Astrocyte of the hippocampus (primary cell): ENCODE results near the gene POM121.
"Not testable (repeated sequence)": the region's sequence is repeated elsewhere in the genome, so short reads cannot be mapped to it uniquely, and the experiment has no call there.

ENCODE experiments used
- DNase-seq: peaks from one replicate; pipeline ENCODE4 v3.0.0; 2011; ENCODE audit warnings: low read depth, low spot score

POM121 gene

DNA sequence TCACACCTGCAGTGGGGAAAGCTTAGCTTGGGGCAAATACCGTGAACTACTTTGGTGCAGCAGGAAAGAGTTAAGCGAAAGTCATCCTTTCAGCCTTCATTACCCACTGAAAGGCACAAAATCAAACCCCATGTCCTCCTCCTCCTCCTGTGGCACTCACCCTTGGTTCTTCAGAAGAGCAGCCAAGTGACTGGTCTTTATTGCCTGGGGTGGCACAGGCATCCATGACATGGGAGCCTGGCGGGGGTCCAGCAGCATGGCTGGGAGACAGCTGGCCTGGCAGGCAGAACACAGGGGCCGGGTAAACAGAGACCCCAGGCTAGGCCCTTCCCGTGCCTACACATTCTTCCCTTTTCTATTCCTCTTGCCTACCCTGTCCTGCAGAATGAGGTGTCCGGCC is 24.8 kb downstream of the POM121 start:
- peak; percentile 17 for DNase-seq

DNA sequence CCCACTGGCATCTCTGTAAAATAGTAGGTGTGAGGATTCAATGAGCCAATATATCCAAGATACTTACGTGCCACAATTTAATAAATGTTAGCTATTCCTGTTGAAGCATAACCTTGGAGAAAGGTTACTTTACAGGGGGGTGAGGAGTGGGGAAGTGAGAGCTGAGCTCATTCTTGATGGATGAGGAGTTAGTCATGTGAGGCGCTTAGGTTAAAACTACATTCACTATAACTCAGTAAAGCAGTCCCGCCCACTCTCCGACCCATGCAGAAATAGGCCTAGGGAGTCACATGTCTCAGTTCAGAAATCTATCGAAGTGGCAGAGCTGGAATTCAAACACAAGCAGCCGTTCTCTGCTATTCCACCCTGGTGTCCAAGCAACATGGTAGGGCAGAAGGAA is 25.5 kb downstream of the POM121 start:
- DNase-seq: not testable (repeated sequence)

DNA sequence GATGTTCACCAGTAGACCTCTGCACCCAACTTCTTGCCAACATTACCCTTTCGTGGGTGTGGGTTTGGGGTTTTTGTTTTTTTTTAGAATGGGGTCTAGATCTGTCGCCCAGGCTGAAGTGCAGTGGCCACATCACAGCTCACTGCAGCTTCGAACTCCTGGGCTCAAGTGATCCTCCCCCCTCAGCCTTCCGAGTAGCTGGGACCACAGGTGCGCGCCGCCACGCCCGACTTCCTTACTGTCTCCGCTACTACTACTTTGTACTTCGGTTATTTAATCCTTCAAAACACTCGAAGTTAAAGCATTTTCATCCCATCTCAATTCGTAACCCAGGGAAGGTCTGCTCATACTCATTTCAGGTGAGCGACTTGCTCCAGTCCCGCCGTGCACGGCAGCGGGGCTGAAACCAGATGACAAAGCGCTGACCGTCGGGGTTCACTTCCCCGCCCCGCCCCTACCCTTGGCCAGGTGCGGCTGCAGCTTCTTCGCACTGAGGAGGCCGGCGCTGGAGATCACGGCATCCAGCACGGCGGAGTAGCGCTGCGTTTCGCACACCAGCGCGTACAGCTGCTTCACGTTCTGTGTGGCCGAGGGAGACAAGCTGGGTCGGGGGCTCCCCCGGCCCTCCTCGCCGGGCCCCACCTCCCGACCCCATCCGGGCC is 29.1 kb downstream of the POM121 start:
- not testable (repeated sequence) for DNase-seq

DNA sequence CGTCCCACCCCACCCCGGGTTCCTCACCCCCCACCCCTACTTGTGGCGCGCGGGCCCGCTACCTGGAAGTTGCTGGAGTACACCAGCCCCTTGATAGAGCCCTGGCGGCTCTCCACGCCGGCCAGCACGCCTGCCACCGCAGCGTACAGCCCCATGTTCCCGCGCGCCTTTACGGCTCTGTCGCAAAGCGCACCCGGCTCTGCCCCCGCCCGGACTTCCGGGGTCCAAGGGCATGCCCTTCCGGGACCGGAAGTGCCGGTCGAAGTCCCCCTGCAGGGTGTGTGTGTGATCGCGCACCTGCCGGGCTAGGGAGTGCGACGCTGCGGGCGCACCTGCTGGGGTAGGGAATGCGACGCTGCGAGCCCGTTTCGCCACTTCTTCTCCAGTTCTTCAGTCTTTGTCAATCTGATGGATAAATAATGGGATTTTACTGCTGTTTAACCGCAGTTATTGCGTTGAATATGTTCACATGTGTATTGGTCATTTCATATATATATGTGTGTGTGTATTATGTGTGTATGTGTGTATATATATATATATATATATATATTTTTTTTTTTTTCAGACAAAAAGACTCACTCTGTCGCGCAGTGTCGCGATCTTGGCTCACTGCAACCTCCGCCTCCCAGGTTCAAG is 29.8 kb downstream of the POM121 start:
- not testable (repeated sequence) for DNase-seq

DNA sequence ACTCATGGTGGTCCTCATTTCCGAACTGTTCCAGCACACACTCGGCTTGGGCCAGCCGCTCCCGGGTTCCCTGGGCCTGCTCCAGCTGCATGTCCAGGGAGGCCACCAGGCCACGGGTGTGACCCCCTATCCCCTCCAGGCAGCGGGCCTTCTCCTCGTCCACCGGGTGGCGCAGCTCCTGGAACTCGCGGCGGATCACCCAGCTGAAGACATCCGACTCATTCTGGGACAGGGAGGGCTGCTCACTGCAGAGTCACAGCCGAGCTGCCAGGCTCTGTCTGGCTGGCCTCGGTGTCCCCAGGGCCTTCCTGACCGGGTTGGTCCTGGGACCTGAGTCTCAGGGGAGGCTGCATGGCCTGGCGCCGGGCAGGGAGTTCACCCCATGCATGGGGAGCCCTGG is 35.1 kb downstream of the POM121 start:
- not testable (repeated sequence) for DNase-seq

DNA sequence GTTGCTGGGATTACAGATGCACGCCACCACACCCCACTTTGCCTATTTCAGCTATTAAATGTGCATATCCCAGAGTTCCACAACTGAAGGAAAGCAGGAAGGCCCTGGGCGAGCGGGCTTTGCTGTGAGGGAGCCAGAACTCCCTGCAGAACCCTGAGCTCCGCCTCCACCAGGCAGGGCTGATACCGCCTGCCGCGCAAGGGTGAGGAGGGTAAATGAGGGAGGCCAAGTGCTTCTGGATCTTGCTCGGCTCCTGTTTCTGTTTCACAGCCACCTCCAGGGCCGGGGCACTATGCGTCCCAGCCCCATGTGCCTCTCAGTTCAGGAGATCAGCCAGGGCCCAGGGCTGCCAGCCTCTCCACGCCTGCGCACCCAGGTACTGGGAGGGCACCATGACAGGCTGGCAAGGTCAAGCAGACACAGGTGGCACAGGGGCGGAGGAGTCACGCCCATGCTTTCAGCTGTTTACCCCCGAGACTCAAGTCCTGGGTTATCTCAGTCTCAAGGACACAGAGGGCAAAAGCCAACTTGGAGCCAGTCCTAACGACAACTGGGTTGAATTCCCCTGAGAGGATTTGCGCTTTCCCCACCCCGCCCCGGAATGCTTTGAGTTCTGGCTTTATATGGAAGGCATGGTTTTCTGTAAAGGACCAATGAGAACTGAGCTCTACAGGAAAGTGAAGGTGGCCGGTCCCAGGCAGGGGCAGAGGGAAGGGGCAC is 35.9 kb downstream of the POM121 start:
- not testable (repeated sequence) for DNase-seq

DNA sequence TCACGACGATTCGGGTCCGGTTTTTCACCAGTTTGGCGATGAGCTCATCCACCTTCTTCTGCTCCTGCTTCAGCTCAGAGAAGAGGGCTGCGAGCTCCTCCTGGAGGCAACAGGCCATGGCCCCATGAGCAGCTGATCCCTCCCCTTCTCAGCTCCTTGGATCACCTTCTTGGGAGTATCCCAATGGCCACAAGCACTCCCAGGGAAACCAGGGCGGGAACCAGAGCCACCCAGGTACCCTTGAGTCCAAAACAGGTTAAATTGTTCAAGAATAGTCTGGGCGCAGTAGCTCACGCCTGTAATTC is 36.4 kb downstream of the POM121 start:
- not testable (repeated sequence) for DNase-seq

DNA sequence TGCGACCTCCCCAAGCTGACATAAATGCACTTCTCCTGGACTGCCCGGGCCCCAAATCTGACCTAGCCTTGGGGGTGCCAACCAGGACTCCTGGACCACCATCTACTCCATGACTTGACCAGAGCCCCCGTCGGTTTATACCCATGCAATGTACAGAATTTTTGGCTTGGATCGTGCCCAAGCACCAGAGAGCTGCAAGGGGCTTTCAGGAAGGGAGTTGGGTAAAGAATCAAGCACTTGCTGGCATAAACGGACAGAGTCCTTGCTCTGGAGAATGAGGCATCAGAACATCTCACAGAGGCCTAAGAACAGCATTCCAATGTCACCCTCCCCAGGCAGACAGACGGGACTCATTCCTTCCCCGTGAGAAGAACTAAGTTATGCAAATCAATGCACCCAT is 38.2 kb downstream of the POM121 start:
- DNase-seq: not testable (repeated sequence)

DNA sequence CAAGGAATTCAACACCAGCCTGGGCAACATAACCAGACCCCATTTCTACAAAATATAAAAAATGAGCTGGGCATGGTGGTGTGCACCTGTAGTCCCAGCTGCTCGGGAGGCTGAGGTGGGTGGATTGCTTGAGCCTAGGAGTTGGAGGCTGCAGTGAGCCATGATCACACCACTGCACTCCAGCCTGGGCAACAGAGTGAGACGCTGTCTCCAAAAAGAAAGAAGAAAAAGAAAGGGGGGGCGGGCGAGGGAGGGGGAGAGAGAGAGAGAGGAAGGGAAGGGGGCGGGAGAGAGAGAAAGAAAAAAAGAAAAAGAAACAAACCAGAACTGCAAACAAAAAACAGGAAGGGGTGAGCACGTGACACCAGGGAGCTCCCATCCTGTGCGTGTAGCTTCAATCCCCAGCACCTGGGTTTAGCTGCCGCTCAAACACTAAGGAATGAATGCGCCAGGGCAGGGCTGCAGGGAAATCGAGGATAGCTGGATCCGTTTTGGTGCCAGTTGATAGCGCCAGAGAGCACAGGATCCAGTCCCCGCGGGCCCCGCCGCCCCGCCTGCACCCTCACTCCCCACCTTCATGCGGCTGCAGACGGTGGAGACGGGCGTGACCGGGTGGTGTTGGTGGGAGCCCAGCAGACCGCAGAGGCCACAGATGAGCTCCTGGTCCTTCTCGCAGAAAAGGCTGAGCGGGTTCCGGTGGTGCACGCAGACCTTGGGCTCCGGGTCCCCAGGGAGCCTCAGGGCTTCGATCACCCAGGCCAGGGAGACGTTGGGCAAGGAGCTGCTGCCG is 40.5 kb downstream of the POM121 start:
- not testable (repeated sequence) for DNase-seq

DNA sequence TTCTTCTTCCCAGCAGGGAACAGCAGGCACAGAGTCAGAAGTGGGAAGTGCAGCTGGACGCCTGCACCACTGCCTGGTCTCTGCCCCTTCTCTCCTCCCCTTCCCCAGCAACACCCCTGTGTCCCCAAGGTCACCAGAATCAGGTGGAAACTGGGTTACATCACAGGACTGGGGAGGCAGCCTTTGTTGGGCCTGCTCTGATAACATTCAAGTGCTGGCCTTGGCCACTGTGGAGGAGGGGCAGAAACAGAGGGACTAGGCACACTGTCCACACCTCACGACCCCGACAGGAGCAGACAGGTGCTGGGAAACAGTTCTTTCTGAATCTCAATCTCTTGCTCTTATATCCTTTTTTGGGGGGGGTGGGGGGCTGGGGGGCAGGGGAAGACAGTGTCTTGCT is 42.0 kb downstream of the POM121 start:
- DNase-seq: not testable (repeated sequence)

DNA sequence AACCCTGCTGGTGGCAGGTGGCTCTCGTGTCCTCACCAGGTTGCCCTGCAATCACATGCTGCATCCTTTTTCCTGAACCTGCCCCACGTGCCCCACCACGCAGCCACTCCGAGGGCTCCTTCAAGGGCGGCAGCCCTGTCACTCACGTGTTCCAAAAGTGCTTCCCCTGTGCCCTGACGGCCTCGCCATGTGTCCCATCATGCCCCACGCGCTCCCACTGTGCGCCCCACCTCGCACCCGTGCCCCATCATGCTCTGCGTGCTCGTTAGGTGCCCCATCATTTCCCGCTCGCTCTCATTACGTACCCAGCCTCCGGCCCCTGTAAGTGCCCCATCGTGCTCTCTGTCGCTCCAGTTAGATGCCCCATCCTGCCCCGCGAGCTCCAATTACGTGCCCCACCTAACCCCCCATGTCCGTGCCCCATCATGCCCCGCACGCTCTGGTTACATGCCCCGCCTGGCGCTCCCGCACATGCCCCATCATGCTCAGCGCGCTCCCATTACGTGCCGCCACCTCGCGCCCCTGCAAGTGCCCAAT is 44.2 kb downstream of the POM121 start, which contains the start of gene TRIM74:
TRIM74 (minus strand) TSS at position 487 of the 537 bp plus-strand sequence. CDS start 3,309 bp downstream, outside the sequence.
- not testable (repeated sequence) for DNase-seq

DNA sequence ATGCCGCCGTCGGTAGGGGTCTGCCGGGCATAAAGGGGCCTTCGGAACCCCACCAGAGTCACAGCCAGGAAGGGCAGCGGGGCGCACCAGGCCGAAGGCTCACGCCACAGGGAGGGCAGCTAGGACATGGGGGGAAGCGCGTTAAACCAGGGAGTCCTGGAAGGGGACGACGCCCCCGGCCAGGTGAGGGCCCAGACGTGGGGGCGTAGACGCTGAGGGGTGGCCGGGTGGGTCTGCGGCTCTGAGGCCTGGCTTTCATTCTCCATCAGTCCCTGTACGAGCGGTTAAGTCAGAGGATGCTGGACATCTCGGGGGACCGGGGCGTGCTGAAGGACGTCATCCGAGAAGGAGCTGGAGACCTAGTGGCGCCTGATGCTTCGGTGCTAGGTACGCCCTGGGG is 44.8 kb downstream of the POM121 start:
- not testable (repeated sequence) for DNase-seq

DNA sequence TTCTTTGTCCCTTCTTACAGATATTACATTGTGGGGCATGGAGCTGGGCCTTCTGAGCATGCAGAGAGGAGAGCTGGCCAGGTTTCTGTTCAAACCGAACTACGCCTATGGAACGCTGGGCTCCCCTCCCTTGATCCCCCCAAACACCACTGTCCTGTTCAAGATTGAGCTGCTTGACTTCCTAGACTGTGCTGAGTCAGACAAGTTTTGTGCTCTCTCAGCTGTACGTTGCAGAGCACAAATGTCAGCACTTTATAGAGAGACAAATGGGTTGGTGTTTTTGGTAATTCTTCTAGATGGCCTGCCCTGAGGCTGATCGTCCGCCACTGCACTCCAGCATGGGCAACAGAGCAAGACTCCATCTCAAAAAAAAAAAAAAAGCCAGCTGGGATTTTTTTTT is 46.6 kb downstream of the POM121 start:
- DNase-seq: not testable (repeated sequence)

DNA sequence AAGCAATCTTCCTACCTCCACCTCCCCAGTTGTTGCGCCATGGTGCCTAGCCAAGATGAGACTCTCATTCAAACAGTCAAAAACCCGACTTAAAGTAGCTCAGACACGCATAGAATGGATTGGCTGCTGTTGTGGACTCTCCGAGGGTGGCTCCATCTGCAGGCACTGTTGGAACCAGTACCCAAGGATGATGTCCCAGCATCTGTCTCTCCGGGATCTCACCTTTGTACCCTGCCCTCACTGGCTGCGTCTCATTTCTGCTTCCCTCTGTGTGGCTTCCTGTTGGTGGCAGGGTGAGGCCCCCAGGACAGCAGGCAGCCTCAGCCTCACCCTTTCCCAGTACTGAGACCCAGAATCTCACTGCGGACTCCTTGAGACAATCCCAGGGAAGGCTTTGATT is 49.9 kb downstream of the POM121 start:
- DNase-seq: not testable (repeated sequence)

DNA sequence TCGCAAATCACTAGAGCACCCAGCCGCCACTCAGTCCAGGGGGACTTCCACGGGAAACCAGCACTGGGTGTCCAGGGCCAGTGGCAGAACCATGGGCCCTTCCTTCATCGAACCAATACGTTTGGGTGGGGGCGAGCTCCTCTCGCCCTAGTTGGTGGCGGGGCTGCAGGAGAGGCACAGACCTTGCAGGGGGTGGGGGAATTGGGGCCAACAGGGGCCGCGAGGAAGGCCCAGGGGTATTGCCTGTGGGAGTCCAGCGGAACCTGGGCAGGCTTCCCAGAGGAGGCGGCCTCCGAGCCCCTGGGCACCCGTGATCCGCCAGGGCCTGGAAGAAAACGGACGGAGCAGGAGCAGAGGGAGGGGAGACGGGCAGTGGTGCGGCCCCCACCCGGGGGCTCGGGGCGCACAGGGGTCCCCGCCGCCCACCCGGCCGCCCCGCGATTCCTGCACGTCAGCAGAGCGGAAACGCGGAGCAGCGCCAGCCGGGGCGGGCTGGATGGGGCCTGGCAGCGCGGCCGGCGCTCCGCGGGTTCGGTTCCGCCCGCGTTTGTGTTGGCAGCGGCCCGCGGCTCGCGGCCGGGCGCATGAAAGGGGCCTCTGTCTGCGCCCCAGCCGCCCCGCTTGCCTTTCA is 50.9 kb downstream of the POM121 start:
- not testable (repeated sequence) for DNase-seq

DNA sequence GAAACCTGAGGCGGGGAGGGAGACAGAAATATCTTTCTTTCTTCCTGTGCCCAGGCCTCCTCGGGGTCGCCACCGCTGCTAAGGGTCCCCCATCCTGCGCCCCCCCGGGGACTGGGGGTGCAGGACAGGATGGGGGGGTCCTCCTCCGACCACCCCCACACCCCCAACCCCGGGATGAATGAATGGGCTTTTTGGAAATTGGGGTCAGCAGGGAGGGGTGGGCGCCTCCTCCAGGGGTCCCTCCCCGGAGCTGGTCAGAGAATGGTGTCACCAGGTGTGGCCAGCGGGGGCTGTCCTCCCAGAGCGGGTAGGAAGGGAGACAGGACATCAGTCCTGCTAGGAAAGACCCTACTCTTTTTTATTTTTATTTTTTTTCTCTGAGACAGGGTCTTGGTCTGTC is 51.5 kb downstream of the POM121 start:
- DNase-seq: not testable (repeated sequence)

DNA sequence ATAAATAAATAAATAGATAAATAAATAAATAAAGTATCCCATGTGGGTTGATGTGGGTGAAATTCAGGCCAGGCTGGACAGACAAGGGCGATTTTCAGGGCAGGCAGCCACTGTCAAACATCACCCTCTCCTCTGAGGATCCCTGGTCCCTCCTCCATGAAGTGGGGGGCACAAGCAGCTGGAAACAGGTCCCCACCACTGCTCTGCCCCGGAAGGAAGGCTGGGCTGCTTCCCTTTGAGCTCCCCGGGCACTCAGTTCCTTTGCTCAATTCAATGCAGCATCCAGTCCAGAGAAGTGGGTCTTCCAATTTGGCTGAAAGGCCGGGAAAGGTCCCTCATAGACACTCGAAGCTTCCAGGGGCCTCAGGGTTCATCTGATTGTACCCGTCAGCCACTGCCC is 55.5 kb downstream of the POM121 start:
- not testable (repeated sequence) for DNase-seq

DNA sequence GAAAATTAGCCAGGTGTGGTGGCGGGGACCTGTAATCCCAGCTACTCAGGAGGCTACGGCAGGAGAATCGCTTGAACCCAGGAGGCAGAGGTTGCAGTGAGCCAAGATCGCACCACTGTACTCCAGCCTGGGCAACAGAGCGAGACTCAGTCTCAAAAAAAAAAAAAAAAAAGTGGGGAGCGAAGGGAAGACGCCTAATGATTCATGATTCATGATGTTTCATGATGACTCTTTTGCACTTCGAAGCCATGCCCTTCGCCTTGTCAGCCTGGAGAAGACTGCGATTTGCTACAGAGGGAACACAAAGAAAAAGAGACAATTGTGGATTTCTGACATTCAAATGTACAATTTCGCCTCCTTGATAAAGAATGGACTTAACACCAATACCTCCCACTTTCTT is 57.2 kb downstream of the POM121 start:
- not testable (repeated sequence) for DNase-seq

DNA sequence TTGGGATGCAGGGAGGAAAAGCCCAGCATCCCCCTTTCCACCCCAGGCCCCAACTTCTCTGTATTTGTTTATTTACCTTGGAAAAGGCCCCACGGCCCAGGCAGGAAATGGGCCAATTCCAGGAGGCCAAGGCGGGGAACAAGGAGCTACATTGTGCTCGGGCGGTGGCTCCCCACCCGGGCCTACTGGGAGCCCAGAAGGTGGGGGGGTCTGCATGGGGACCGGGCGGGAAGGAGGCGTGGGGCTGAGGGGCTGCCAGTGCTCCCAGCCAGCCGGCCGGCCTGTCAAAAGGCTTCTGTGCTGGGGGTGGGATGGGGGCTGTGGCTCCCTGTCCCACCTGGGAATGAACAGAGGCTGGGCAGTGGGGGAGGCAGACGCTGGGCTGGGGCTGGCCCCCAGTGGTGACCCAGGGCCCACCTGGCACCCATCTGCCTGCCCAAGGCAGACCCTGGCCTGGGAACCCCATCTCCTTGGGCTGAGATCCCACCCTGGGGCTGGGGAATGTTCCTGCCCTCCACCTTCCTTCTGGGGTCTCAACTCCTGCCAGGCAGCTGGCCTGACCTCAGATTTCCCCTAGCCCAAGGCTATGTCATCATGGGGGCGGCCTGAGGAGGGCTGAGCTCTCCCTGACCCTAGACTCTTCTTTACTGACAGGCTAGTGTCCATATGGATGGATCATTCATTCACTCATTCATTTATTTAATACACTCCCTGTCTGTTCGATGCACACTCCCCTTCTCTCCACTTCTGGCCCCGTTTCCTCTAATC is 65.4 kb downstream of the POM121 start:
- DNase-seq: not testable (repeated sequence)

DNA sequence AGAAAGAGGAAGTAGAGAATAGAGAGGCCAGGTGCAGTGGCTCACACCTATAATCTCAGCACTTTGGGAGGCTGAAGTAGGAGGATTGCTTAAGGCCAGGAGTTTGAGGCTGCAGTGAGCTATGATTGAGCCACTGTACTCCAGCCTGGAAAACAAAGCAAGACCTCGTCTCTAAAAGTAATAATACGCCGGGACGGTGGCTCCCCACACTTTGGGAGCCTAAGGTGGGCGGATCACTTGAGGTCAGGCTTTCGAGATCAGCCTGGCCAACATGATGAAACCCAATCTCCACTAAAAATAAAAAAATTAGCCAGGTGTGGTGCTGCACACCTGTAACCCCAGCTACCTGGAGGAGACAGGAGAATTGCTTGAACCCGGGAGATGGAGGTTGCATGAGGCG is 70.6 kb downstream of the POM121 start:
- DNase-seq: not testable (repeated sequence)
